NCI-H748 treated with DMSO at 0.1 percent for 48 hours (cell line): ENCODE measurements around the gene NR6A1.

ENCODE experiments used
- DNase-seq: peaks from one replicate; lab custom pipeline; 2025; lab: John Stamatoyannopoulos, UW

NR6A1 gene

DNA sequence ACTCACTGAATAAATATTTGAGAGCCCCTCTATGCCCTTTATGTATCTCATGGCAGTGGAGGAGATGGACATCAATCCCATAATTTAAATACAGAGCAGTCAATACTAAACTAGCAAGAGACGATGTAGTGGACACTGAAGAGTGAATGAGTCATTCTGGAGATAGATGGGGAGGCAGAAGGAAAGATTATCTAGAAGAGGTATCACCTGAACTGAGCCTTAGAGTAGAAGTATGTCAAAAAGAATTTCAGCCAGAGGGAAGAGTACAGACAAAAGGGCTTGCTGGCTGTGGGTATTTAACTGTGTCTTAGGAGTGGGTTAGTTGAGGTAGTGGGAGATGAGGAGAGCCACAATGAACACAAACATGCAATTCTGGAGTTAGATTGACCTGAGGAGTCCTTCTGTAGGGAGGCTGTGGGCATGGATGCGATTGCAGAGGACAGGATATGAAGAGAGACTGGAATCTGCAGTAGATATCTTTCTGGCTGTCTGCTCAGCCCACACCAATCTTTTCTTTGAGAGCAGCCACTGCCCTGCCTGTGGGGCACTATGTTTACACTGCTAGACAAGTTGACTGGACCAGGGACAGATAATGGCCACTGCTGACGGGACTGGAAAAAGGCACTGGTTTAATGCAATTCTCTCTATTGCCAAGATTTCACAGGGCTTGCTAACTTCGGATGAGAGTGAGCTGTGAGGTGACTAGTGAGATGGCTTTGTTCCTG lies 200.0 kb downstream of the NR6A1 start:
- DNase-seq, result no peak

DNA sequence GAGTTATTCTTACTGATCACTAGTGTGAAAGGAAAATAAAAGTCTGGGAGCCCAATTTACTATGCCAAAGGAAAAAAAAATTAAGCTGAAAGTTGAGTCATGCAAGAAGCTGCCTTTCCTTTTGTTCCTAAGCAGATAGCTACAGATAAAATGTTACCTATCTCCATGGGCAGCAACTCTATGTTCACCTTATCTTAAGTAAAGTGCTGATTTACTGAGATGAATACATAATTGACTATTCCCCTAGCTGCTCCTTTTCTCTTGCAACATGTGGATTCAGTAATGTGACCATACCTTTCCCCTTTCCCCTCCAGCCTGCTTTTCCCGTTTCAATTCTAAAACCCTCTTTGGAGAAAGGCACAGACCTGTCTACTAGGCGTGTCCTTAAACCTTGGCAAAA lies 201.2 kb downstream of the NR6A1 start:
- no peak for DNase-seq

DNA sequence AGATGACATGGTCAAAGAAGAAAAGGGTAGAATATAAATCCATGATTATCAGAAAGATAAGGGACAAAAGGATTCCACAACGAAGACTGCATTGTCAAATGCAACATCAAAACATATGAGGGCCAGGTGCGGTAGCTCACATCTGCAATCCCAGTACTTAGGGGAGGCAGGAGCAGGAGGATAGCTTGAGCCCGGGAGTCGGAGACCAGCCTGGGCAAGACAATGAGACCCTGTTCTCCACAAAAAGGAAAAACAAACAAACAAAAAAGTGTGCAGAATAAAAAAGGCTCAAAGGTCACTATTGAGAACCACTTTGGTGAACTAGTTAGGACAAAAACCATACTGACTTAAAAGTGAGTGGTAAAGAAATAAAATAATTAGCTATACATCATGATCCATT lies 203.7 kb downstream of the NR6A1 start:
- DNase-seq, result no peak

DNA sequence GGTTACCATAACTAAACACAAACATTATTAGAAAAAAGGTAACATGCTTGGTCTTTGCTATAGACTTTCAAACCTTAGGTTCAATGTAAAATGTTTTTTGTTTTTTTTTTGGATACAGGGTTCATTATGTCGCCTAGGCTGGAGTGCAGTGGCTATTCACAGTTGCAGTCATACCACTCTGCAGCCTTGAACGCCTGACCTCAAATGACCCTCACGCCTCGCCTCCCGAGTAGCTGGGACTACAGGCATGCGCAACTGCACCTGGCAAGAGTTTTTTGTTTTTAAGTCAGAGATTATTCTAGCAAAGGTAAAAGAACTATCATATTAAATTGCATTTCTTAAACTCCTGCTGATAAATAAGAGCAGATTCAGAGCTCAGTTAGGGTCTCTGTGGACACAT lies 208.8 kb downstream of the NR6A1 start:
- DNase-seq, result no peak

DNA sequence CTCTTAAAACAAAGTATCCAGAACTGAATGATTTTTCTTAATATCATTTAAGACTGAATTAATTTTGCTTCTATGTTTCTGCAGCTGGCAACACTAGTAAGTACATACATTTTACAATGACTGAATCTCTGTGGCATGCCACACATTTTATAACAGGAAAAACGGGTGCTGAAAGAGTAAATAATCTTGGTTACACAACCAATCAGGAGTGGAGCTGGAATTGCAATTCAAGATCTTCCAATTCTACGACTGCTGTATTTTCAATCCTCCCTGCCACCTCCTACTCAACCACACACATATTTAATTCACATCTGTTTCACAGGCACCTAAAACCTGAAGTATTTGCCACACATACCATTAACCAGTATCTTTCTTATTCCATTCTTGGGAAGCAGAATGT lies 211.2 kb downstream of the NR6A1 start:
- DNase-seq, result no peak

DNA sequence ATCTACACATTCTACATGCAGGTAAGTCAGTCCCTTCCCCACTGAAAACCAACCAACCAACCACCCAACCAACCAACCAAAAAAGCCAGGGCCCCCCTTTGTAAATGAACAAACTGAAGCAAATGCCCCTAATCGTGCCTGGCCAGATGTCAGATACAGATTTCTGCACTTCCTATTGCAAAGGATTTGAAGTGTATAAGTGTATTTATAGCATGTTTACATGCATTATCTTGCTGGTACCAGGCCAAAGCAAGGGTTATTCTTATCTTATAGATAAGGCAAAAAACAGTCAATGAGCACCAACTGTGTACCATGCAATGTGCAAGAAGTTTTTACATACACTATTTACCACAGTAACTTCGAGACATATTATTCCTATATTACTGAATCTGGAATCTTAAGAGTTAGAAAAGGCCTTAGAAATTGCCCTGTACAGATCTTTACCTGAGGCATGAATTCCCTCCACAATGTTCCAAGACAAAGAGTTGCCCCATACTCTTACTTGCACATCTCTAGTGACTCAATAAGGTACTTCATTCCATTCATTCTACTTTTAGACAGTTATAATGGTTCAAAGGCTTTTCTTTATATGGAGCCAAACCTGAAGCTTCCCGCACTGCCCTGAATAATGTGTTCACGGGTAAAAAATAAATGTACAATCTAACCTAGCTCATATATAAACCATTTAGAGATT lies 212.2 kb downstream of the NR6A1 start:
- no peak for DNase-seq

DNA sequence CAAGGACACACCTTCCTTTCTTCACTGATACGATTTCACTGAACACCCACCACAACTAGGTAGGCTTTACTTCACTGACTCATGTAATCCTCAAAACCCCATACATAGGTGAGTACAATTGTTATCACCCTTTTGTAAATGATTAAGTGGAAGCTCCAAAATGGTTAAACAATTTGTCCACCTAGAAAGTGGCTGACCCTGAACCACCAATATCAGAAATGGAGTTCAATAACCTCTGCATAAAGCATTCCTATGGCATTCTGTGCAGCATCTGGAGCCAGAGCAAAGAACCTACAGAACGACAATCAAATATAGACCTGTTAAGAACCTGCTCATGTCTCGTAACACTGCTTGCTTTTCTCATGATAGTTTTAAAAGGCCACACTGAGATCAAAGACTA lies 213.2 kb downstream of the NR6A1 start:
- DNase-seq, result no peak

DNA sequence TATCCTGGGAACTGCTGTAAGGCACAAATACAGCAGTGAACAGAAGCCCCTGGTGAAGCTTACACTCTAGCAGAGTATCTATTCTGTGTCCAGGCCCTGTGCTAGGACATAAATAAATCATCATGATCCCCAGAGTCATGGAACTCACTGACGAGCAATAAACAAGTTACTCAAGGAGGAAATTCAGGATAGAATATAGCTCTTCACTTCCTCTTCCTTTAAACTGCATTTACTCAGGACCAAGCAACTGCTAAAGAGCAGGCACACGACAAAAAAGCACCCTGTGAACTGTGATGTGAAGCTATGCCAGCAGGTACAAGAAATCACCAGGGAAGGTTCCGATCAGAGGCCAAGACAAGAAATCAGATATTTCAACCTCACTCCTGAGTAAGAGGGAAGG lies 216.1 kb downstream of the NR6A1 start:
- DNase-seq, result no peak

DNA sequence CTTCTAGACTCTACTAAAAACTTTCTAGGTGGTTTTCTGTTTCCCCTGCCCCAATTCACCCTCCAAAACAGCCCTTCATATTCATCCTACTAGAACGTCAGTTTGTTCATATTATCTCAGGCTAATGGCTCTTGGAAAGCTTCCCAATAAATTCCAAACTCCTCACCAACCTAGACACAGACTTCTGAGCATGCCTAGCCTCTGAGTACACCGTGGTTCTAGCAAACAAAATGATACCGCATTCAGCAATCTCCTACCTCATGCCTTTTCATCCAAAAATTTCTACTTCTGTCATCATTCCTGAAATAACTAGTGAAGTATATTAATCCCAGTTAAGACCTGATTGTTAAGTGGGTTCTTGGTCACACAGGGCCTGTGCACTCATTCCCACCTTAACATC lies 217.4 kb downstream of the NR6A1 start:
- DNase-seq, result no peak

DNA sequence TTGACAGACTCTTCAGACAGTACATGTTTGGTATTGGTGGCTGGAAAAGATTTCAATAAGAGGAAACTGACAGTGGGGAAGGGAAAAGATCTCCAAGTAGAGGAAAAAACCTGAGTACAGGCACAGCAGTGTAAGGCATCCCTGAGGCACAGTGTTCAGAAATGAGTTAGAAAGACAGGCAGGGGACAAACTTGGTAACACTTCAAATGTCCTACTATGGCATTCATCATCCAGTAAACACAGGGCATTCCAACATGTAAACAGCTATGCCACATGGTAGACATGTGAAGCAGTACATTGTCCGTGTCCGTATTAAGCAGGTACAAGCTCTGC lies 218.9 kb downstream of the NR6A1 start:
- DNase-seq, result no peak

DNA sequence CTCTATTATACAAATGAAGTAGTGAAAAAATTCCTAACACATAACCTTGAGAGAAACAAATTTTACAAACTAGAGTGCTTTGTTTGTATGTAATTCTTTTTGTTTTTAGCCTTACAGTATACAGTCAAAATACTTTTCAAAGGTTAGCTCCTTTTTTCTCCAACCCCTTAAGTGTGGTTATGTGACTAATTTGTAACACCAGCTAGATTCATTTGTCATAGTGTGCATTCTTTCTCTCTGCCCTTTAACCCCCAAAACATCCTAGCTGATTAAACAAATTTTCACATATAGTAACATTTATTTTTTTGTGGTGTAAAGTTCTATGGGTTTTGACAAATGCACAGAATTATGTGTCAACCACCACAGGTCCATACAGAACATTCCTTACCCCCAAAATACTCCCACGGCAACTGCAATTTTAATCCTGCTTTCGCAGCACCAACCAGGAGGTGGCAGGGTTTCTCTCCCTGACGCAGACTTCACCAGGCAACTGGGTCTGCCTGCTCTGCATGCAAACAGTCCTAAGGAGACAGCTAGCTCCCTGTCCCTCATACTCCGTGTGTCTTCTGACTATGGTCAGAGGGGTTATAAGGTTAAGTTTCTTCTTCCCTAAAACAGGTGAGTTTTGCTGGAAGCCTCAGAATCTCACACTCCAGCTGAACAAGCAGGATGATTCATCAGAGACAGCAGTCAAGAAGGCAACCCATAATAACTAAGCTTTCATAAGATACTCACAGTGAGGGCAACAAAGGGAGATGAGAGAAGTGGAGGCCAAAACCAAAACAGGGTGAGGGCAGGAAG lies 219.4 kb downstream of the NR6A1 start:
- DNase-seq, result no peak

DNA sequence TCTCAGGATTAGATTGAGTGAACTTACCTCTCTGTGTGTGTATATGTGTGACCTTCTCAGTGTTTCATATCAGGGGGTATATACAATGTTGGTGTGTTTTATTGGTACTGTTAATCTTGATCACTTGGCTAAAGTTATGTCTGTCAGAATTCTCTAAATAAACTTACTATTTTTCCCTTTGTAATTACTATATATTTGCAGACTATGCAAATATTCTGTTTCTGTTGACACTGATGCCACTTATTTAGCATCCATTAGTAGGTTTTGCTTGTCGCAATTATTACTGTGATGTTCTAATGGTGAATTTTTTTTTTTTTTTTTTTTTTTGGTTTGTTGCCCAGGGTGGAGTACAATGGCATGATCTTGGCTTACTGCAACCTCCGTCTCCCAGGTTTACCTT lies 221.0 kb downstream of the NR6A1 start:
- DNase-seq, result no peak

DNA sequence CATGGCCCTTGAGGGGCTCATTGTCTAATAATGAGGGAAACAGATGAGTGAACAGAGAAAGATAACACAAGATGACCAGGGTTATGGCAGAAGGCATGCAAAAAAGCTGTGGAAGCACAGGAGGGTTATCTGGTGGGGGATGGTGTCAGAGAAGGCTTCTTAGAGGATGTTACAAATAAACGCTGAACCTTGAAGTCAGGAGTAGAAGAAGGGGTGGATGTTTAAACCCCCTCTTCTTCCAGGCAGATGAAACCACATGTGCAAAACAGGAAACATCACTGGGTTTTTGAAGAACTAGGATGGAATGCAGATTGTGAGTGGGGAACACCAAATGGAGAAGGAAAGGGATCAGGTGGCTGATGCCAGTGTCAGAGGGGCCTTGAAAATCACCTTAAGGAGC lies 222.1 kb downstream of the NR6A1 start:
- DNase-seq, result no peak

DNA sequence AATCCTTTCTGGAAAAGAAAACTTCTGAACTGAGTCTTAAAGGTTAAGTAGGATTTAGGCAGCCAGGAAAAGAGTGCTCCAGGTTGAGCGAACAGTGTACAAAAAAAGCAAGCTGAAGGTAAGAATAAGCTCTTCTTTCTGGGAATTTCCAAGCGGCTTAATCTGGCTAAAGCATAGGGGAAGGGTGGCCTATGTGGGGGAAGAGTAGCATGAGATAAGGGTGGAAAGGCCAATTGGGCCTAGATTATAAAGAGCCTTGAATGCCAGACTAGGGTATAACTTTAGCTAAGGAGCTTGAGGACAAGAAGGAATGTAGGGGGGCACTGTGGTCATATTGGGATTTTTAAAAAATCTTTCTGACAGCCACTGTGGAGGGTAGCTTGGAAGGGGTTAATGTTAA lies 226.6 kb downstream of the NR6A1 start:
- DNase-seq, result no peak

DNA sequence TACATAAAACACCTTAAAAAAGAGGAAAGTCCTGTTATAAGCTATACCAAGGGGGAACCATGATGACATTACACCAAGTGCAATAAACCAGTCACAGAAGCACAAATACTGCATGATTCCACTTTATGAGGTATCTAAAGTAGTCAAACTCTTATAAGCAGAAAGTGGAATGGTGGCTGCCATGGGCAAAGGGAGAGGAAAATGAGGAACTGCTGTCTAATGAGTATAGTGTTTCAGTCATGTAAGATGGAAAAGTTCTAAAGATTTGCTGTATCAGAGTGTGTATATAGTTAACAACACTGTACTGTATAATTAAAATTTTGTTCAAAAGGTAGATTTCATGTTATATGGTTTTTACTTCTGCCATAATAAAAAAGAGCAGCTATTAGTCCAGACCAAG lies 229.3 kb downstream of the NR6A1 start:
- no peak for DNase-seq

DNA sequence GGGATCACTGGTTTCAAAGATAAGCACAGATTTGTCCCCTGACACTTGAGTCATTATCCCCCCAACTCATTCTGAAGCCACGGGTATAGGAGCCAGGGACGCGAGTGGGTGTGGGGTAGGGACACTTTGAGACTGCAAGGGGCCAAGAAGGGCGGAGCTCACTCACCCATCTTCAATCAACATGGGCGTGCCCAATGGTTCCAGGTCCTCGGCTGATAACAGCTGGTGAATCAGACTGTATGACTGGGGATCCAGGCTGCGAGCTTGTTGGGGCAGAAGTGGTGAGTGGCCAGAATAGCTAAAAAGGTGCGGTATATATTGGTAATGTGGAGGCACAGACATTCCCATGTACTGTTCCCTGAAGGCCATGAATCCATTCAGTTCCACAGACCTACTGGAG lies 233.2 kb downstream of the NR6A1 start:
- no peak for DNase-seq

DNA sequence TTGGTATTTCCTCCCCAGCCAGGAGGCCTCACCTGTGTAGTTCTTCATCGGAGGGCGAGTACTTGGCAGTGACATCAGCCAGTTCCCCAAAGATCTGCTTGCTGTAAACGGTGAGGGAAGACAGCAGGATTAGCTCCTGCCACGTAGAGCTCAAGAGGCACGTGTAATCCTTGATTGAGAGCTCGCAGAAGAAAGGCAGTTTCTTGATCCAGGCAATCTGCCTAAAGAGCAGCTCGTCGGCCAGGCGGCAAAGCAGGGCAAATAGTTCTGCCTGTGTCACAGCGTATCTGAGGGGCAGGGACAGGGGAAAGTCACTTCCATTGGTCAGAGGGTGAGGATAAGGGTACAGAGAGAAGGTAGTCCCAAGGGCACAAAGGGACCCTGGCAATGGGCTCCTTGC lies 235.3 kb downstream of the NR6A1 start:
- no peak for DNase-seq

DNA sequence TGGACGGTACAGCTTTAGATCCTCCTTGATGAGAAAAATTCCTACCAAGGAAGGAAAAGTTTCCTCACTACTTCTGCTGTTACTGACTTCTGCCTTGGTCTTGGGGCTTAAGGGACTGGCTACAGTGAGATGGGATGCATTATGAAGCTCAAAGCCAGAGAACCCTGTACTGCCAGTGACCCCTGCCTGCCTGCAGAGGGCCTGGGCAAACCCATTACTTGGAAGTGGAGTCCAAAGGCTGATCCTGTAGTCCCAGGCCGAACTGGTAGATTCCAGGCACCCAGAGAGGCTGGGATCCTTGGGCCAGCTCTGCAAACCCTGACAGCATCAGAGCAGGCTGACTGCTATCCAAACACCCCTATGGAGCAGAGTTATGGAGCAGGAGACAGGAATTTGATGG lies 238.2 kb downstream of the NR6A1 start:
- DNase-seq, result no peak

DNA sequence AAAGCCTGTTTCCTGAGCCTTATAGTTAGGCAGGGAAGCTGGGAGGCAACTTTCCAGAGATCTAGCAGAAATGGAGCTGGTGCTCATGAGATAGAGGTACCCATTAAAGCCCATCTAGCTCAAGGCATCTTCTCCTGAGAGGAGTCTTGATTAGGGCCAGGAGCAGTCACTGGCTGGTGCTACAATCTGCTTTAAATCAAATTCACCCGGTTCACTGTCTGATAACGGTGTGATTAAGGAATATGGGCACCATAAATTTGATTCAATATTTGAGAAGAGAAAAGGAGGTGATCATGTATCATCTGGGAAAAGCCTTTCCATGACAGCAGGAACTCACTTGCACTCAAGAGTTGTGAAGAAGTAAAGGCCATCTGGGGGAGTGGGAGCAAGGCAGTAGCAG lies 240.0 kb downstream of the NR6A1 start:
- no peak for DNase-seq

DNA sequence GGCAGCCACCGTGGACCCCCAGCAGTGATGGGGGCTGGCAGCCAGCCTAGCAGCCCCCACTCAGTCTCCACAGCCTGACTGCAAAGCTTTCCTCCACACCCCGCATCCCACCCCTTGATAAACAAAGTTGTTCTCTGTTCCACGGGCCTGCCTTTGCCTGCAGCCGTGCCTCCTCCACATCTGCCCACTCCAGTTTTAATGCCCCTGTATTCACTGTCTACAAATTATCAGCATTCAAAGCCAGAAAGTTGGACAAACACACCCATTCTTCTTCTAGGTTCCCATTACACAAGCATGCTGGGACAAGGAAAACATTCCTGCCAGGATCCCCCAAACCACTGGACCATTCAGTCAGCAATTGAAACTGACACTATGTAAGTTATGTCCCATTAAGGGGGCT lies 240.9 kb downstream of the NR6A1 start:
- no peak for DNase-seq

DNA sequence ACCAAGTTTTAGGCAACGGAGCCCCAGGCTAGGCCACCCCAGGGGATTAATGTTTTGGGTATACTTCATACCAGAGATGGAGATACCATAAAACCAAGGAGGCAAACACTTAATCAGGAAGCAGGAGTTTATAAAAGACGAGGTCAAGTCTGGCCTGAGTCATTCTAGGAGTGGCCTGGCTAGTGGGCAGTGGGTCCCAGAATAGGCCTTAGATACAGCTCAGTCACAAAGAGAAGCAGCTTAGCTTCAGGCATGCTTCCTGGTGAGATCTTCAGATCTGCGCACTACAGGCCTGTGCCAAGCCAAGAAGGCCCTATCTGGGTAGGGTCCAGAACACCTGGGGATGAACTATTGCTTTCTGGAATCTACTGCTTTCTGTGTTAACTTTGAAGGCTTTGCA lies 243.3 kb downstream of the NR6A1 start:
- no peak for DNase-seq

DNA sequence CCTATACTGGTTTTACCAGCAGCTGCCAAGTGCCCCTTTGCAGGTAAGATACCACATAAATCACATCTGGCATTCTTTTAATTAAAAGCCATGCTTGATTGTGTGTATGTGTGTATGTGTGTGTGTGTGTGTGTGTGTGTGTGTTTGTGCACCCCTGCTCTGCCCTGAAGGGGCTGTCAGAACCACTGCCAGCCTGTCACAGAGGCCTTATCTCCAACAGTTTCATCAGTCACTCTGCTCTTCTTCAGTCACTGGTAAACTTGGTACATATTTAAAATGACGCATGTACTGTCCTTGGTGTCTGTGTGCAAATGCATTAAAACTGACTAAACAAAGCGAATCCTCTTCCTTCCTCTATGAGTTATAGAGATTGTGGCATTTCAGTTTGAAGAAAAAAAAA lies 244.9 kb downstream of the NR6A1 start:
- DNase-seq, result no peak
